ENCODE results near the gene MRPL21. TPM values are rescaled to one million over a fixed set of nuclear protein-coding genes. Genes with fewer than 3 reads are reported as not detected.

MRPL21 gene
- total and polyA plus RNA-seq, 9 of the 15 experiments (the other 6 are each of a cell fraction or from before 2014, with no cell fraction given), result 196 to 618 (median 232) TPM

DNA sequence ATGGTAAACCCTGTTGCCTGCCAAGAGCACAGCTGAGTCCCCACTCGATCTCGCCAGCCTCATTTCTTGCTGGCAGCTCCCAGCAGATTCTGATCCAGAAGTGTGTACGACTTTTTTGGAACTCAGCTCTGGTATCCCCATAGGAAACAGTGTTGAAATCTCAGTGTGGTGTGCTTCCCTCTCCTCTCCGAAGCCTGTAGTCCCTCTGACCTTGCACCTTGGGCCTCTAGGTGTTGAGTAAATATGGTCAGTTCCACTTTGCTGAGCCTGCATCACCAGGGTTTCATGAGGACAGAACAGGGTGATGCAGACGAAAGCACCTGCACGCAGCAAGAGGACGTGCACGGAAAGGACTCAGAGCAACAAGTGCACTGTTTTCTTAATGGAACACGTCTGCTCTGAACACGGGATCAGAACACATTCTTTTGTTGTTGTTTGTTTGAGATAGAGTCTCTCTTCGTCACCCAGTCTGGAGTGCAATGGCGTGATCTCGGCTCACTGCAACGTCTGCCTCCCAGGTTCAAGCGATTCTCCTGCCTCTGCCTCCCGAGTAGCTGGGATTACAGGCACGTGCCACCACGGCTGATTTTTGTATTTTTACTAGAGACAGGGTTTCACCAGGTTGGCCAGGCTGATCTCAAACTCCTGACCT lies 58.2 kb downstream of the MRPL21 start:
- Histone ChIP-seq H3K4me2 (ENCODE audit: insufficient read depth, low read length) (peak overlapping the region; percentile 6; the same call in 1 of the 2 replicates), H3K27me3 (ENCODE audit: control insufficient read depth in 2 of 2, insufficient read depth in 2 of 2, low read length in 2 of 2) (peaks cover 0 to 4% of the 10 kb centered on the region in 2 experiments; a peak in 2 of 5 replicates), H4K20me1 (replicated peaks; ENCODE audit: control insufficient read depth, insufficient read depth, low read length) (no peaks in the 10 kb centered on the region), H3K4me1 (replicated peaks in 1 of 2; ENCODE audit: control insufficient read depth in 2 of 2, insufficient read depth in 2 of 2, low read length in 2 of 2) (peaks cover 0 to 30% of the 10 kb centered on the region in 2 experiments; a peak in 3 of 5 replicates), H3K36me3 (ENCODE audit: control insufficient read depth, insufficient read depth, low read length) (no peaks in the 10 kb centered on the region), H3K27ac (ENCODE audit: extremely low read depth, low read depth, low read length) (no peak overlapping the region), H3K4me3 (no peak overlapping the region), H3K79me2 (ENCODE audit: control insufficient read depth, insufficient read depth, low read length) (peaks cover 6% of the 10 kb centered on the region; the same call in 1 of the 3 replicates), H3K9me3 (replicated peaks; ENCODE audit: control insufficient read depth, insufficient read depth, low read depth, low read length) (no peaks in the 10 kb centered on the region), H3K9me1 (ENCODE audit: control insufficient read depth, insufficient read depth, low read length) (no peaks in the 10 kb centered on the region), H3K9ac (ENCODE audit: insufficient read depth in 1 of 2, low read depth in 2 of 2, low read length in 2 of 2) (peak overlapping the region in 1 of 2 experiments; percentile 24; a peak in 1 of 4 replicates), H2AFZ (ENCODE audit: low read depth, low read length) (peak overlapping the region; percentile 56; the same call in 1 of the 2 replicates)
- no peak for ATAC-seq
- no peak for DNase-seq (ENCODE audit: extremely low read depth in 1 of 4, low spot score in 3 of 4)
- in situ Hi-C loops (cut with MboI), result loop anchor here (25.0 kb wide), 1 partner anchor 817 kb away; no protein-coding TSS in a partner anchor
- CTCF ChIA-PET (ENCODE audit: low intra/inter-chr PET ratio), result no interaction called here
- no TSS peak for BruUV-seq (replicated peaks)
- 25% methylated on average over 18 of the region's 18 CpGs for WGBS (ENCODE audit: insufficient coverage, low coverage, missing lambda C conversion rate)
- intact Hi-C loops (cut with micrococcal nuclease), result no loop called here
- POLR2A ChIA-PET, result interaction anchor here (0.7 kb wide), 3 partner anchors 18 to 38 kb away, joined by 3 read pairs; no protein-coding TSS in a partner anchor
- FAIRE-seq, result peak; percentile 6
- no peak for TF ChIP-seq HDAC6 (IDR thresholded peaks at IDR 0.05; ENCODE audit: low read depth, low read length)
- TF ChIP-seq, protein P1, sequence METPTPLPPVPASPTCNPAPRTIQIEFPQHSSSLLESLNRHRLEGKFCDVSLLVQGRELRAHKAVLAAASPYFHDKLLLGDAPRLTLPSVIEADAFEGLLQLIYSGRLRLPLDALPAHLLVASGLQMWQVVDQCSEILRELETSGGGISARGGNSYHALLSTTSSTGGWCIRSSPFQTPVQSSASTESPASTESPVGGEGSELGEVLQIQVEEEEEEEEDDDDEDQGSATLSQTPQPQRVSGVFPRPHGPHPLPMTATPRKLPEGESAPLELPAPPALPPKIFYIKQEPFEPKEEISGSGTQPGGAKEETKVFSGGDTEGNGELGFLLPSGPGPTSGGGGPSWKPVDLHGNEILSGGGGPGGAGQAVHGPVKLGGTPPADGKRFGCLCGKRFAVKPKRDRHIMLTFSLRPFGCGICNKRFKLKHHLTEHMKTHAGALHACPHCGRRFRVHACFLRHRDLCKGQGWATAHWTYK (CRISPR knock-in tag; IDR thresholded peaks at IDR 0.05), result no peak
- no peak for TF ChIP-seq ZSCAN32 (CRISPR knock-in tag; IDR thresholded peaks at IDR 0.05)
- TF ChIP-seq, protein P2, sequence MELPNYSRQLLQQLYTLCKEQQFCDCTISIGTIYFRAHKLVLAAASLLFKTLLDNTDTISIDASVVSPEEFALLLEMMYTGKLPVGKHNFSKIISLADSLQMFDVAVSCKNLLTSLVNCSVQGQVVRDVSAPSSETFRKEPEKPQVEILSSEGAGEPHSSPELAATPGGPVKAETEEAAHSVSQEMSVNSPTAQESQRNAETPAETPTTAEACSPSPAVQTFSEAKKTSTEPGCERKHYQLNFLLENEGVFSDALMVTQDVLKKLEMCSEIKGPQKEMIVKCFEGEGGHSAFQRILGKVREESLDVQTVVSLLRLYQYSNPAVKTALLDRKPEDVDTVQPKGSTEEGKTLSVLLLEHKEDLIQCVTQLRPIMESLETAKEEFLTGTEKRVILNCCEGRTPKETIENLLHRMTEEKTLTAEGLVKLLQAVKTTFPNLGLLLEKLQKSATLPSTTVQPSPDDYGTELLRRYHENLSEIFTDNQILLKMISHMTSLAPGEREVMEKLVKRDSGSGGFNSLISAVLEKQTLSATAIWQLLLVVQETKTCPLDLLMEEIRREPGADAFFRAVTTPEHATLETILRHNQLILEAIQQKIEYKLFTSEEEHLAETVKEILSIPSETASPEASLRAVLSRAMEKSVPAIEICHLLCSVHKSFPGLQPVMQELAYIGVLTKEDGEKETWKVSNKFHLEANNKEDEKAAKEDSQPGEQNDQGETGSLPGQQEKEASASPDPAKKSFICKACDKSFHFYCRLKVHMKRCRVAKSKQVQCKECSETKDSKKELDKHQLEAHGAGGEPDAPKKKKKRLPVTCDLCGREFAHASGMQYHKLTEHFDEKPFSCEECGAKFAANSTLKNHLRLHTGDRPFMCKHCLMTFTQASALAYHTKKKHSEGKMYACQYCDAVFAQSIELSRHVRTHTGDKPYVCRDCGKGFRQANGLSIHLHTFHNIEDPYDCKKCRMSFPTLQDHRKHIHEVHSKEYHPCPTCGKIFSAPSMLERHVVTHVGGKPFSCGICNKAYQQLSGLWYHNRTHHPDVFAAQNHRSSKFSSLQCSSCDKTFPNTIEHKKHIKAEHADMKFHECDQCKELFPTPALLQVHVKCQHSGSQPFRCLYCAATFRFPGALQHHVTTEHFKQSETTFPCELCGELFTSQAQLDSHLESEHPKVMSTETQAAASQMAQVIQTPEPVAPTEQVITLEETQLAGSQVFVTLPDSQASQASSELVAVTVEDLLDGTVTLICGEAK (IDR thresholded peaks at IDR 0.05), result no peak
- TF ChIP-seq, protein P2 (CRISPR knock-in tag; IDR thresholded peaks at IDR 0.05), result no peak
- TF ChIP-seq, protein P3, sequence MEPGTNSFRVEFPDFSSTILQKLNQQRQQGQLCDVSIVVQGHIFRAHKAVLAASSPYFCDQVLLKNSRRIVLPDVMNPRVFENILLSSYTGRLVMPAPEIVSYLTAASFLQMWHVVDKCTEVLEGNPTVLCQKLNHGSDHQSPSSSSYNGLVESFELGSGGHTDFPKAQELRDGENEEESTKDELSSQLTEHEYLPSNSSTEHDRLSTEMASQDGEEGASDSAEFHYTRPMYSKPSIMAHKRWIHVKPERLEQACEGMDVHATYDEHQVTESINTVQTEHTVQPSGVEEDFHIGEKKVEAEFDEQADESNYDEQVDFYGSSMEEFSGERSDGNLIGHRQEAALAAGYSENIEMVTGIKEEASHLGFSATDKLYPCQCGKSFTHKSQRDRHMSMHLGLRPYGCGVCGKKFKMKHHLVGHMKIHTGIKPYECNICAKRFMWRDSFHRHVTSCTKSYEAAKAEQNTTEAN (CRISPR knock-in tag; IDR thresholded peaks at IDR 0.05), result no peak
- no peak for TF ChIP-seq SMAD1 (IDR thresholded peaks at IDR 0.05; ENCODE audit: low read depth, low read length, partially characterized antibody)

All from K562 (cell line).